T-cell (primary cell): Measurements from ENCODE around the gene ADAMTS15. TPM values are rescaled to one million over a fixed set of nuclear protein-coding genes. Genes with fewer than 3 reads are reported as not detected.

ENCODE experiments used
- ATAC-seq, 4 experiments: fragments of 200-7000 bp in 3 of 4; fragments of 150-1000 bp in 1 of 4; cut with Tn5 transposase; replicated peaks in 1 of 4; 1 replicate in 3 of 4; 2 replicates in 1 of 4; pipeline ENCODE4 v1.10.0; 2021; ENCODE audit warnings: moderate library complexity in 3 of 4, mild to moderate bottlenecking in 2 of 4, moderate number of reproducible peaks in 1 of 4
- CTCF ChIA-PET, 2 donors: fragments of 300-600 bp; sonication (Branson Sonifier 250); formaldehyde crosslinking; loops; one replicate each; lab custom pipeline; 2022; ENCODE audit warnings: antibody characterized with exemption in 2 of 2; lab: Charles Lee
- POLR2A ChIA-PET, 2 donors: fragments of 300-600 bp; sonication (Branson Sonifier 250); formaldehyde crosslinking; loops; one replicate each; lab custom pipeline; 2022; ENCODE audit warnings: antibody characterized with exemption in 2 of 2; lab: Charles Lee
- DNase-seq, 35 experiments: peaks; one replicate each; pipeline versions ENCODE4 v3.0.0 to v3.0.0-alpha.2; 2013 to 2023
- H3K27ac ChIP-seq: one replicate; pipeline ENCODE4 v1.5.1; 2013; ENCODE audit warnings: low read length
- H3K27me3 ChIP-seq, 2 experiments: replicated peaks in 1 of 2; 1 replicate in 1 of 2; 2 replicates in 1 of 2; pipeline versions ENCODE4 v1.6.1 to v1.7.0; 2013; ENCODE audit warnings: low read length in 1 of 2, mixed read lengths in 1 of 2; ENCODE audit not compliant: control insufficient read depth in 2 of 2, insufficient read depth in 2 of 2; ENCODE audit errors: extremely low read depth in 1 of 2
- H3K36me3 ChIP-seq, 2 donors: 1 replicate in 1 of 2; 2 replicates in 1 of 2; pipeline versions ENCODE4 v1.6.1 to v1.7.0; 2013; ENCODE audit warnings: low read length in 1 of 2; ENCODE audit not compliant: control insufficient read depth in 2 of 2, insufficient read depth in 1 of 2; ENCODE audit errors: extremely low read depth in 1 of 2
- H3K4me1 ChIP-seq, 2 experiments: 1 replicate in 1 of 2; 2 replicates in 1 of 2; pipeline versions ENCODE4 v1.6.1 to v1.7.0; 2013; ENCODE audit warnings: low read length in 2 of 2, mixed read lengths in 1 of 2; ENCODE audit not compliant: insufficient read depth in 2 of 2, control insufficient read depth in 1 of 2; ENCODE audit errors: extremely low read depth in 1 of 2
- H3K4me3 ChIP-seq, 2 donors: 1 replicate in 1 of 2; 2 replicates in 1 of 2; pipeline versions ENCODE4 v1.5.1 to v1.7.0; 2013; ENCODE audit warnings: mild to moderate bottlenecking in 2 of 2, low read length in 1 of 2, moderate library complexity in 1 of 2; ENCODE audit not compliant: control insufficient read depth in 1 of 2; ENCODE audit errors: extremely low read depth in 1 of 2
- H3K9me3 ChIP-seq: 2 replicates; pipeline ENCODE4 v1.7.0; 2013
- H3K27ac Mint-ChIP-seq, 2 donors: one replicate each; pipeline ENCODE4 v1.8.0; 2020 to 2021; ENCODE audit warnings: mild to moderate bottlenecking in 2 of 2, mixed read lengths in 2 of 2
- H3K27me3 Mint-ChIP-seq, 2 donors: one replicate each; pipeline ENCODE4 v1.8.0; 2021 to 2022; ENCODE audit warnings: mixed read lengths in 2 of 2
- H3K36me3 Mint-ChIP-seq: one replicate; pipeline ENCODE4 v1.8.0; 2021; ENCODE audit warnings: mixed read lengths
- H3K4me1 Mint-ChIP-seq, 3 donors: one replicate each; pipeline ENCODE4 v1.8.0; 2020 to 2022; ENCODE audit warnings: mixed read lengths in 3 of 3, mild to moderate bottlenecking in 1 of 3
- H3K4me3 Mint-ChIP-seq, 3 donors: one replicate each; pipeline ENCODE4 v1.8.0; 2020 to 2022; ENCODE audit warnings: mild to moderate bottlenecking in 3 of 3, mixed read lengths in 3 of 3, moderate library complexity in 3 of 3
- H3K9me3 Mint-ChIP-seq, 3 donors: one replicate each; pipeline ENCODE4 v1.8.0; 2020 to 2022; ENCODE audit warnings: mixed read lengths in 3 of 3
- WGBS: methylation state at CpG from one replicate; pipeline ENCODE4 v1.1.5; 2013; ENCODE audit warnings: missing lambda C conversion rate; ENCODE audit not compliant: insufficient coverage; 5-methylcytosine and 5-hydroxymethylcytosine counted together
- total RNA-seq, 35 experiments: library from RNA in 6 of 35; stranded (reverse) in 6 of 35; fragments of 120-200 nt in 1 of 35; gene quantifications; one replicate each; pipeline versions ENCODE4 v1.2.1 to v1.2.4 and lab custom pipeline; 2013 to 2026

ADAMTS15 gene
- total RNA-seq, 5 donors from 2014 or later (not counting 1 experiment from before 2014, with no cell fraction given), result 0.03 to 0.07 (median 0.06) TPM; not detected in 2

DNA sequence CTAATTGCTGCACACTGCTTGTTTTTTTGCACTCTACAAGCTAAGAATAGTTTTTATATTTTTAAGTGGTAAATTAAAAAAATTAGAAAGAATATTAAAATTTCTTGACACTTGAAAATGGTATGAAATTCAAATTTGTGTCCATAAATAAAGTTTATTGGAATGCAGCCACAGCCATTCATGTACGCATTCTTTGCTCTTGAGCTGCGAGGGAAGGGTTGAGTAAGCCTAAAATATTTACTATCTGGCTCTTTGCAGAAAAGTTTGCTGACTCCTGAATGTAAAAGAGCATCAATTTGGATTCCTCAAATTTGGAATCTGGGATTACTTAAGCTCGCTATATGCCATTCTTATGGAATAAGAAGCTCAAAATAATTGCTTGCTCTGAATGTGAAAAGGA lies 16.6 kb upstream of the ADAMTS15 start:
- peaks cover 34 to 35% of the 10 kb centered on the region in 2 donors for H3K27me3 Mint-ChIP-seq
- POLR2A ChIA-PET, result no interaction called here

GRCh38 chr11:130433357-130433756 lies 15.1 kb upstream of the ADAMTS15 start:
- peaks cover 16 to 32% of the 10 kb centered on the region in 2 experiments for H3K27me3 ChIP-seq
- no peaks in the 10 kb centered on the region for H3K36me3 ChIP-seq
- Mint-ChIP-seq H3K27ac (no peak overlapping the region), H3K36me3 (no peaks in the 10 kb centered on the region), H3K9me3 (no peaks in the 10 kb centered on the region), H3K27me3 (peaks cover 28 to 35% of the 10 kb centered on the region in 2 donors), H3K4me1 (peaks cover 12 to 13% (median 13%) of the 10 kb centered on the region in 3 donors), H3K4me3 (no peak overlapping the region)
- no peak overlapping the region for H3K27ac ChIP-seq
- H3K4me3 ChIP-seq, result no peak overlapping the region
- ATAC-seq (no peak), DNase-seq (no peak)
- no peaks in the 10 kb centered on the region for H3K9me3 ChIP-seq
- POLR2A ChIA-PET, result no interaction called here
- H3K4me1 ChIP-seq, result no peaks in the 10 kb centered on the region
- CTCF ChIA-PET, result interaction anchor here (0.7 to 4.1 kb wide), 9 partner anchors 8 to 461 kb away, joined by 3 to 29 read pairs (median 6); no protein-coding TSS in a partner anchor
- no CpG with 5 or more reads among the region's 4 CpGs for WGBS

More for the DNA sequence above, 16.6 kb upstream of the ADAMTS15 start:
- Histone ChIP-seq H3K36me3 (no peaks in the 10 kb centered on the region), H3K4me3 (no peak overlapping the region), H3K4me1 (peaks cover 0 to 3% of the 10 kb centered on the region in 2 experiments), H3K27ac (no peak overlapping the region), H3K27me3 (peaks cover 18 to 37% of the 10 kb centered on the region in 2 experiments), H3K9me3 (no peaks in the 10 kb centered on the region)
- Mint-ChIP-seq H3K4me1 (peaks cover 6 to 15% (median 15%) of the 10 kb centered on the region in 3 donors), H3K36me3 (no peaks in the 10 kb centered on the region), H3K4me3 (no peak overlapping the region), H3K9me3 (no peaks in the 10 kb centered on the region), H3K27ac (no peak overlapping the region)
- no peak for ATAC-seq
- no peak for DNase-seq
- CTCF ChIA-PET, result interaction anchor here (0.7 to 4.1 kb wide), 12 partner anchors 10 to 485 kb away, joined by 3 to 29 read pairs (median 6); partner anchors contain the start of gene SNX19 (in 1 of the 2)
- 80% methylated on average over 1 of the region's 3 CpGs for WGBS

GRCh38 chr11:130434521-130435223 lies 13.8 kb upstream of the ADAMTS15 start:
- Mint-ChIP-seq H3K4me1 (peaks cover 12 to 20% (median 13%) of the 10 kb centered on the region in 3 donors), H3K27me3 (peaks cover 15 to 30% of the 10 kb centered on the region in 2 donors)
- POLR2A ChIA-PET, result no interaction called here

DNA sequence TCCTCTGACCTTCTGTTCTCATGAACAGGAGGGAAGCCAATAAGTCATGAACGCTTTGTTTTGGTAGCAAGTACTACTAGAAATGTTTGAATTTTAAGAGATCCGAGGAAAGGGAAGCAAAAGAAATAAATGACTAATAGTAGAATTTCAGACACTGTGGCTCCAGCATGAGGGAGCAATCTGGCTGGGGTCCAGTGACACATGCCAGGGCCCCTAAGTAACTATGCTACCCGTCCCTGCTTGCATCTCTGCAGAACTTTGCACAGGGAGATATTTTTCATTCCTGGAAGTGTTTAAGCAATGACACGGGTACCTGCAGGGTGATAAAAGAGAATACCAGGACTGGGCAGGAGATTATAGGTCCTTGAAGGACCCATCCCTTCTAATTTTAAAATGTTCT lies 12.8 kb upstream of the ADAMTS15 start:
- no peak overlapping the region for H3K4me3 Mint-ChIP-seq
- ChIA-PET POLR2A (no interaction called here), CTCF (interaction anchor here (1.2 to 1.6 kb wide), 3 partner anchors 426 to 431 kb away, joined by 3 to 9 read pairs (median 8); no protein-coding TSS in a partner anchor)
- no peak overlapping the region for H3K4me3 ChIP-seq
- peaks cover under 1 to 13% of the 10 kb centered on the region in 2 experiments for H3K27me3 ChIP-seq
- no peaks in the 10 kb centered on the region for H3K36me3 ChIP-seq
- H3K9me3 ChIP-seq, result no peaks in the 10 kb centered on the region
- no peaks in the 10 kb centered on the region for H3K36me3 Mint-ChIP-seq
- H3K9me3 Mint-ChIP-seq, result no peaks in the 10 kb centered on the region
- WGBS, result 65% methylated on average over 2 of the region's 4 CpGs
- H3K4me1 ChIP-seq, result peaks cover 0 to 15% of the 10 kb centered on the region in 2 experiments
- H3K27ac ChIP-seq, result no peak overlapping the region
- DNase-seq (no peak), ATAC-seq (no peak)
- H3K27me3 Mint-ChIP-seq, result peaks cover 6 to 20% of the 10 kb centered on the region in 2 donors
- H3K27ac Mint-ChIP-seq, result no peak overlapping the region
- peaks cover 14 to 20% (median 15%) of the 10 kb centered on the region in 3 donors for H3K4me1 Mint-ChIP-seq

More at GRCh38 chr11:130434521-130435223, 13.8 kb upstream of the ADAMTS15 start:
- ATAC-seq (peak; percentile 85 to 88 (median 87)), DNase-seq (peak; percentile 31 to 86 (median 55))
- H3K36me3 ChIP-seq, result no peaks in the 10 kb centered on the region
- no peak overlapping the region for H3K27ac ChIP-seq
- peaks cover 0 to 11% of the 10 kb centered on the region in 2 experiments for H3K4me1 ChIP-seq
- Mint-ChIP-seq H3K4me3 (no peak overlapping the region), H3K36me3 (no peaks in the 10 kb centered on the region), H3K27ac (no peak overlapping the region), H3K9me3 (no peaks in the 10 kb centered on the region)
- peak overlapping the region; percentile 60 to 92 for H3K4me3 ChIP-seq
- H3K27me3 ChIP-seq, result peaks cover 8 to 19% of the 10 kb centered on the region in 2 experiments
- CTCF ChIA-PET, result interaction anchor here (0.7 to 1.6 kb wide), 9 partner anchors 23 to 460 kb away, joined by 3 to 9 read pairs (median 5); no protein-coding TSS in a partner anchor
- 2% methylated on average over 16 of the region's 20 CpGs for WGBS
- no peaks in the 10 kb centered on the region for H3K9me3 ChIP-seq

DNA sequence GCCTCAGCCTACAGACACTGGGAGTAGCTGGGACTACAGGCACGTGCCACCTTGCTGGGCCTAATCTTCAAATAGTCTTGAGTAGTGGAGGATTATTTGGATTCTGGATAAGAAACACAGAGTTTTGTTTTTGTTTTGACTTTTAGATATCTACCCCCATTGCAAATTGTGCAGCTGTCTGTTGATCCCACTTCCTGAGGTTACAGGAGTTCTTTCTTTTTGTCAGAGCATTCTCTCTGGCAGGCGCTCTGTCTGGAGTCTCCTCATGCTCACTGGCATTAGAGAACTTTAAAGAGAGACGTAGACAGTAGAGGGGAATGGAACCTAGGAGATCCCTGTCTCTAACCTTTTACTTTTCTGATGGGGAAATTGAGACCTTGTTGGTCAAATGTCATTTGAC lies 12.3 kb upstream of the ADAMTS15 start:
- DNase-seq (no peak), ATAC-seq (no peak)
- CTCF ChIA-PET, result interaction anchor here in 1 of 2 donors (1.8 kb wide), 1 partner anchor 426 kb away, joined by 6 read pairs; no protein-coding TSS in a partner anchor
- no peaks in the 10 kb centered on the region for H3K9me3 ChIP-seq
- peaks cover 14 to 20% (median 15%) of the 10 kb centered on the region in 3 donors for H3K4me1 Mint-ChIP-seq
- no peaks in the 10 kb centered on the region for H3K9me3 Mint-ChIP-seq
- H3K36me3 Mint-ChIP-seq, result no peaks in the 10 kb centered on the region
- H3K4me1 ChIP-seq, result peaks cover 0 to 15% of the 10 kb centered on the region in 2 experiments
- no CpG with 5 or more reads among the region's 3 CpGs for WGBS
- no peaks in the 10 kb centered on the region for H3K36me3 ChIP-seq
- no peak overlapping the region for H3K4me3 Mint-ChIP-seq
- H3K27me3 Mint-ChIP-seq, result peaks cover 3 to 17% of the 10 kb centered on the region in 2 donors
- no peak overlapping the region for H3K27ac Mint-ChIP-seq
- H3K4me3 ChIP-seq, result no peak overlapping the region
- H3K27ac ChIP-seq, result no peak overlapping the region
- POLR2A ChIA-PET, result no interaction called here
- H3K27me3 ChIP-seq, result peaks cover 0 to 9% of the 10 kb centered on the region in 2 experiments

DNA sequence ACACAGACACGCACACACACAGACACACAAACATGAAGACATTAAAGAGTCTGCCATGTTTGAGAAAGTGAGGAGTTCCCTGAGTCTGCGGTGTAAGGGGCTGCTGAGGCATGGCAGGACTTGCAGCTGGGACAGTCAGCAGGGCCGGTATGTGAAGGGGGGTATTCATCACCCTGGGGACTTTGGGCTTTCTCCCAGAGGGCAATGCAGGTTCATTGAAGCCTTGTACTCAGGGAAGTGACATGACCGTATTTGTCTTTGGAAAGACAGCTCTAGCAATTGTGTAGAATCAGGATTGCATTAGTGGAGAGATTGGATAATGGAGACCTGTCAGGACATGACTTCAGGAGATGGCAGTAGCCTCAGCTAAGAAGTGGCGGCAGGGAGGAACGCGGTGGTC lies 10.6 kb upstream of the ADAMTS15 start:
- ATAC-seq (no peak), DNase-seq (no peak)
- H3K4me3 Mint-ChIP-seq, result no peak overlapping the region
- H3K9me3 ChIP-seq, result no peaks in the 10 kb centered on the region
- ChIA-PET POLR2A (no interaction called here), CTCF (interaction anchor here (0.7 to 1.8 kb wide), 5 partner anchors 9 to 425 kb away, joined by 3 to 6 read pairs (median 4); no protein-coding TSS in a partner anchor)
- 93% methylated on average over 6 of the region's 7 CpGs for WGBS
- H3K4me3 ChIP-seq, result no peak overlapping the region
- H3K27ac ChIP-seq, result no peak overlapping the region
- H3K27me3 ChIP-seq, result peaks cover 0 to 4% of the 10 kb centered on the region in 2 experiments
- no peak overlapping the region for H3K27ac Mint-ChIP-seq
- H3K27me3 Mint-ChIP-seq, result peaks cover 0 to 13% of the 10 kb centered on the region in 2 donors
- no peaks in the 10 kb centered on the region for H3K36me3 ChIP-seq
- no peaks in the 10 kb centered on the region for H3K9me3 Mint-ChIP-seq
- no peaks in the 10 kb centered on the region for H3K36me3 Mint-ChIP-seq
- peaks cover 0 to 15% of the 10 kb centered on the region in 2 experiments for H3K4me1 ChIP-seq
- H3K4me1 Mint-ChIP-seq, result peaks cover 14 to 20% (median 15%) of the 10 kb centered on the region in 3 donors
